Neural crest cell (in vitro differentiated cells): ENCODE results near the gene CHMP4A. TPM values are rescaled to one million over a fixed set of nuclear protein-coding genes. Genes with fewer than 3 reads are reported as not detected.

Experiments used
- DNase-seq: peaks from one replicate; pipeline ENCODE4 v3.0.0; 2021; ENCODE audit warnings: low read depth, mixed read lengths, low spot score
- H3K27ac Mint-ChIP-seq: one replicate; pipeline ENCODE4 v1.8.0; 2021; ENCODE audit warnings: mild to moderate bottlenecking, mixed read lengths; ENCODE audit not compliant: unreplicated experiment
- H3K27me3 Mint-ChIP-seq: 2 replicates; pipeline ENCODE4 v1.8.0; 2021; ENCODE audit warnings: low read depth, mild to moderate bottlenecking, mixed read lengths
- H3K36me3 Mint-ChIP-seq: 2 replicates; pipeline ENCODE4 v1.8.0; 2021; ENCODE audit warnings: low read depth, mild to moderate bottlenecking, mixed read lengths
- H3K4me1 Mint-ChIP-seq: 2 replicates; pipeline ENCODE4 v1.8.0; 2021; ENCODE audit warnings: mixed read lengths
- H3K4me3 Mint-ChIP-seq: one replicate; pipeline ENCODE4 v1.8.0; 2021; ENCODE audit warnings: mild to moderate bottlenecking, mixed read lengths
- H3K9me3 Mint-ChIP-seq: 2 replicates; pipeline ENCODE4 v1.8.0; 2021; ENCODE audit warnings: mixed read lengths
- CTCF ChIP-seq: fragments of 200-600 bp; sonication (generic); conservative IDR thresholded peaks from 2 replicates; pipeline ENCODE4 v1.5.0; 2021; ENCODE audit warnings: antibody characterized with exemption, mild to moderate bottlenecking
- total RNA-seq: library from RNA; stranded (reverse); gene quantifications from 2 replicates; pipeline ENCODE4 v1.2.1, GENCODE V29; 2021

CHMP4A gene
- total RNA-seq, 1 donor from 2014 or later: 44.7 TPM

- Mint-ChIP-seq H3K27me3 (no peaks in the 10 kb centered on the region), H3K36me3 (peaks cover 7% of the 10 kb centered on the region), H3K4me1 (peaks cover 13% of the 10 kb centered on the region), H3K27ac (no peak overlapping the region), H3K9me3 (no peaks in the 10 kb centered on the region), H3K4me3 (no peak overlapping the region)
- TF ChIP-seq CTCF: no peak
- no peak for DNase-seq
Measured at GRCh38 chr14:24159777-24160498, 53.4 kb downstream of the CHMP4A start.

Other genes starting within 250 kb of the CHMP4A start
- gene DHRS4L2, start 224.6 kb downstream of the CHMP4A start, total RNA-seq: 15.1 and 17.1 TPM in 2 replicates
- 9.3 and 9.4 TPM in 2 replicates for gene CARMIL3, start 161.5 kb downstream of the CHMP4A start, total RNA-seq
- not detected in 2 replicates for gene CPNE6, start 141.9 kb downstream of the CHMP4A start, total RNA-seq
- 26.1 and 26.7 TPM in 2 replicates for gene PCK2, start 119.2 kb downstream of the CHMP4A start, total RNA-seq
- 52.5 and 53.9 TPM in 2 replicates for gene DCAF11, start 98.7 kb downstream of the CHMP4A start, total RNA-seq
- 1.2 and 2.3 TPM in 2 replicates for gene NRL, start 98.5 kb downstream of the CHMP4A start, total RNA-seq
- gene FITM1, start 82.8 kb downstream of the CHMP4A start, total RNA-seq: 0.42 and 0.66 TPM in 2 replicates
- gene PSME1, start 77.3 kb downstream of the CHMP4A start, total RNA-seq: 81.4 and 88.5 TPM in 2 replicates
- 28.3 and 30.3 TPM in 2 replicates for gene EMC9, start 71.9 kb downstream of the CHMP4A start, total RNA-seq
- 125 and 131 TPM in 2 replicates for gene PSME2, start 66.9 kb downstream of the CHMP4A start, total RNA-seq
- 65.5 and 82.2 TPM in 2 replicates for gene RNF31, start 66.0 kb downstream of the CHMP4A start, total RNA-seq
- gene IRF9, start 52.2 kb downstream of the CHMP4A start, total RNA-seq: 22.9 and 23.0 TPM in 2 replicates
- gene REC8, start 41.4 kb downstream of the CHMP4A start, total RNA-seq: 160 and 163 TPM in 2 replicates
- 88.3 and 88.7 TPM in 2 replicates for gene IPO4, start 24.7 kb downstream of the CHMP4A start, total RNA-seq
- gene TM9SF1, start 18.0 kb downstream of the CHMP4A start, total RNA-seq: 45.6 and 47.4 TPM in 2 replicates
- gene TSSK4, start 7.8 kb downstream of the CHMP4A start, total RNA-seq: 0.47 and 0.48 TPM in 2 replicates
- gene MDP1, start 2.6 kb upstream of the CHMP4A start, total RNA-seq: 19.0 and 25.9 TPM in 2 replicates
- 191 and 208 TPM in 2 replicates for gene NEDD8, start 18.9 kb upstream of the CHMP4A start, total RNA-seq
- 64.0 and 66.2 TPM in 2 replicates for gene GMPR2, start 19.4 kb upstream of the CHMP4A start, total RNA-seq
- 63.4 and 66.7 TPM in 2 replicates for gene TINF2, start 29.1 kb upstream of the CHMP4A start, total RNA-seq
- gene TGM1, start 49.7 kb upstream of the CHMP4A start, total RNA-seq: 4.5 and 6.4 TPM in 2 replicates
- 22.8 and 25.4 TPM in 2 replicates for gene RABGGTA, start 58.1 kb upstream of the CHMP4A start, total RNA-seq
- 17.2 and 19.1 TPM in 2 replicates for gene DHRS1, start 86.3 kb upstream of the CHMP4A start, total RNA-seq
- gene NOP9, start 86.4 kb upstream of the CHMP4A start, total RNA-seq: 34.5 and 34.8 TPM in 2 replicates
- not detected in 2 replicates for gene CIDEB, start 94.5 kb upstream of the CHMP4A start, total RNA-seq
- gene LTB4R2, start 96.7 kb upstream of the CHMP4A start, total RNA-seq: 7.9 and 9.4 TPM in 2 replicates
- 4.7 and 5.3 TPM in 2 replicates for gene LTB4R, start 98.0 kb upstream of the CHMP4A start, total RNA-seq
- gene ADCY4, start 121.6 kb upstream of the CHMP4A start, total RNA-seq: 0.49 TPM in 1 of 2 replicates, not detected in the other
- not detected in 2 replicates for gene RIPK3, start 126.5 kb upstream of the CHMP4A start, total RNA-seq
- 44.3 and 47.8 TPM in 2 replicates for gene NFATC4, start 154.7 kb upstream of the CHMP4A start, total RNA-seq
- gene NYNRIN, start 185.5 kb upstream of the CHMP4A start, total RNA-seq: 10.3 and 10.4 TPM in 2 replicates
- 0.86 and 1.0 TPM in 2 replicates for gene CBLN3, start 216.2 kb upstream of the CHMP4A start, total RNA-seq
- 49.3 and 52.3 TPM in 2 replicates for gene KHNYN, start 216.5 kb upstream of the CHMP4A start, total RNA-seq
- 64.6 and 76.7 TPM in 2 replicates for gene SDR39U1, start 229.3 kb upstream of the CHMP4A start, total RNA-seq